Ishikawa (cell line): ENCODE data around the gene ST6GALNAC2.

Experiments used
- CEBPB ChIP-seq: IDR thresholded peaks from 2 replicates; pipeline ENCODE4 v1.6.1; 2012
- CREB1 ChIP-seq: IDR thresholded peaks from 2 replicates; pipeline ENCODE4 v1.6.1; 2012; ENCODE audit warnings: low read depth
- EGR1 ChIP-seq: IDR thresholded peaks from 2 replicates; pipeline ENCODE4 v1.6.1; 2012
- EP300 ChIP-seq: IDR thresholded peaks from 2 replicates; pipeline ENCODE4 v1.6.1; 2012; ENCODE audit warnings: borderline replicate concordance
- FOXM1 ChIP-seq: IDR thresholded peaks from 2 replicates; pipeline ENCODE4 v1.6.1; 2012; ENCODE audit warnings: low read depth, borderline replicate concordance
- NFIC ChIP-seq: IDR thresholded peaks from 2 replicates; pipeline ENCODE4 v1.6.1; 2012
- RAD21 ChIP-seq: IDR thresholded peaks from 2 replicates; pipeline ENCODE4 v1.6.1; 2012; ENCODE audit warnings: low read depth
- TAF1 ChIP-seq: IDR thresholded peaks from 2 replicates; pipeline ENCODE4 v1.6.1; 2012; ENCODE audit warnings: low read depth, mild to moderate bottlenecking
- TCF12 ChIP-seq: IDR thresholded peaks from 2 replicates; pipeline ENCODE4 v1.6.1; 2012; ENCODE audit warnings: low read depth
- TEAD4 ChIP-seq: IDR thresholded peaks from 2 replicates; pipeline ENCODE4 v1.6.1; 2012
- YY1 ChIP-seq: IDR thresholded peaks from 2 replicates; pipeline ENCODE4 v1.6.1; 2012; ENCODE audit warnings: low read depth
- ZBTB7A ChIP-seq: IDR thresholded peaks from 2 replicates; pipeline ENCODE4 v1.6.1; 2012; ENCODE audit warnings: low read depth
- TF ChIP-seq, protein P1 (sequence below): IDR thresholded peaks from 2 replicates; pipeline ENCODE4 v1.6.1; 2012
- TF ChIP-seq, protein P2 (sequence below): IDR thresholded peaks from 2 replicates; pipeline ENCODE4 v1.6.1; 2012
- TF ChIP-seq, protein P3 (sequence below): IDR thresholded peaks from 2 replicates; pipeline ENCODE4 v1.6.1; 2012; ENCODE audit warnings: low read depth, mild to moderate bottlenecking

ST6GALNAC2 gene

DNA sequence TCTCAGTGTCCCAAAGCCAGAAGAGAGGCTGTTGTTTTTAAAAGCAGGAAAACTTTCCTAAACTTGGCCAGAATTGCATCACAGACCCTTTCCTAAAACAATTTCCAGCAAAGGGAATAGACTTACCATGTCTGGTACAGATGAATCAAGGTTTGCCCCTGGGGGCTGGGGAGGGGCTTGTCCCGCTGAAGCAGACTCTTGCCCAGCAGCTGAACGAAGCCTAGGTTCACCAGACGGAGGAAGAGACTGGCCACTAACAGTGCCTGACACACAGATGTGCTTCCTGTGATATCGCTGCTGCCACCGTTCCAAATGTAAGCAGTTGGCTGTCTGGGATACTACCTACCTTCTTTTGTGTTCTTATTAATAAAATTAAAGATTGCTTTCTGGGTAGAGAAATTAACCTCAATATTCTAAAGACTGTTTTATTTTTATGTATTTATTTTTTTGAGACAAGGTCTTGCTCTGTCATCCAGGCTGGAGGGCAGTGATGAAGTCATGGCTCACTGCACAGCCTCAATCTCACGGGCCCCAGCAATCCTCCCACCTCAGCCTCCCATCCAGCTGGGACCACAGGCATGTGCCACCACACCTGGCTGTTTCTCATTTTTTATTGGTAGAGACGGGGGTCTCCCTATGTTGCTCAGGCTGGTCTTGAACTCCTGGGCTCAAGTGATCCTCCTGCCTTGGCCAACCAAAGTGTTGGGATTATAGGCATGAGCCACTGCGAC is 32.3 kb downstream of the ST6GALNAC2 start:
- TF ChIP-seq CEBPB (no peak), FOXM1 (no peak), CREB1 (no peak), YY1 (no peak), TEAD4 (no peak), EGR1 (no peak), ZBTB7A (no peak), TCF12 (no peak), TAF1 (no peak), RAD21 (no peak), NFIC (no peak)
- TF ChIP-seq, protein P1, sequence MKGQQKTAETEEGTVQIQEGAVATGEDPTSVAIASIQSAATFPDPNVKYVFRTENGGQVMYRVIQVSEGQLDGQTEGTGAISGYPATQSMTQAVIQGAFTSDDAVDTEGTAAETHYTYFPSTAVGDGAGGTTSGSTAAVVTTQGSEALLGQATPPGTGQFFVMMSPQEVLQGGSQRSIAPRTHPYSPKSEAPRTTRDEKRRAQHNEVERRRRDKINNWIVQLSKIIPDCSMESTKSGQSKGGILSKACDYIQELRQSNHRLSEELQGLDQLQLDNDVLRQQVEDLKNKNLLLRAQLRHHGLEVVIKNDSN, result no peak
- TF ChIP-seq, protein P2, sequence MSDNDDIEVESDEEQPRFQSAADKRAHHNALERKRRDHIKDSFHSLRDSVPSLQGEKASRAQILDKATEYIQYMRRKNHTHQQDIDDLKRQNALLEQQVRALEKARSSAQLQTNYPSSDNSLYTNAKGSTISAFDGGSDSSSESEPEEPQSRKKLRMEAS, result no peak
- TF ChIP-seq, protein P3, sequence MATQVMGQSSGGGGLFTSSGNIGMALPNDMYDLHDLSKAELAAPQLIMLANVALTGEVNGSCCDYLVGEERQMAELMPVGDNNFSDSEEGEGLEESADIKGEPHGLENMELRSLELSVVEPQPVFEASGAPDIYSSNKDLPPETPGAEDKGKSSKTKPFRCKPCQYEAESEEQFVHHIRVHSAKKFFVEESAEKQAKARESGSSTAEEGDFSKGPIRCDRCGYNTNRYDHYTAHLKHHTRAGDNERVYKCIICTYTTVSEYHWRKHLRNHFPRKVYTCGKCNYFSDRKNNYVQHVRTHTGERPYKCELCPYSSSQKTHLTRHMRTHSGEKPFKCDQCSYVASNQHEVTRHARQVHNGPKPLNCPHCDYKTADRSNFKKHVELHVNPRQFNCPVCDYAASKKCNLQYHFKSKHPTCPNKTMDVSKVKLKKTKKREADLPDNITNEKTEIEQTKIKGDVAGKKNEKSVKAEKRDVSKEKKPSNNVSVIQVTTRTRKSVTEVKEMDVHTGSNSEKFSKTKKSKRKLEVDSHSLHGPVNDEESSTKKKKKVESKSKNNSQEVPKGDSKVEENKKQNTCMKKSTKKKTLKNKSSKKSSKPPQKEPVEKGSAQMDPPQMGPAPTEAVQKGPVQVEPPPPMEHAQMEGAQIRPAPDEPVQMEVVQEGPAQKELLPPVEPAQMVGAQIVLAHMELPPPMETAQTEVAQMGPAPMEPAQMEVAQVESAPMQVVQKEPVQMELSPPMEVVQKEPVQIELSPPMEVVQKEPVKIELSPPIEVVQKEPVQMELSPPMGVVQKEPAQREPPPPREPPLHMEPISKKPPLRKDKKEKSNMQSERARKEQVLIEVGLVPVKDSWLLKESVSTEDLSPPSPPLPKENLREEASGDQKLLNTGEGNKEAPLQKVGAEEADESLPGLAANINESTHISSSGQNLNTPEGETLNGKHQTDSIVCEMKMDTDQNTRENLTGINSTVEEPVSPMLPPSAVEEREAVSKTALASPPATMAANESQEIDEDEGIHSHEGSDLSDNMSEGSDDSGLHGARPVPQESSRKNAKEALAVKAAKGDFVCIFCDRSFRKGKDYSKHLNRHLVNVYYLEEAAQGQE, result no peak

DNA sequence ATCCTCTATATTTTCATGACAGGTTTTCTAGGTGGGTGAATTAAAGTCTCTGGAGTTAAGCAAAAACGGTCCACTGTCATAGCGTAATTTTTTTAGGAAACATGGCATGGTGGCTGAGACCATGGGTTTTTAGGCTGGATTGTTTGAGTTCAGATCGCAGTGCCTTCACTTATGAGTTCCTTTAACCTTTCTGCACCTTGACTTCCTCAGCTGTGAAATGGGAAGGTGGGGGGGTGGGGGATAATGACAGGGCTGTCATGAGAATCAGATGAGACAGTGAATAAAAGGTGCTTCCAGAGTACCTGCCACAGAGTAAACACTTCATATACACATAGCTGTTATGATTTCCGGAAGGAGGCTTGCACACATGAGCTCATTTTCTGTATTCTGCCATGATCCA is 34.0 kb downstream of the ST6GALNAC2 start:
- no peak for TF ChIP-seq NFIC
- TF ChIP-seq FOXM1, result no peak
- no peak for TF ChIP-seq TAF1
- TF ChIP-seq, protein P1, result no peak
- TF ChIP-seq, protein P3, result no peak
- TF ChIP-seq TEAD4, result no peak
- TF ChIP-seq EGR1, result no peak
- no peak for TF ChIP-seq YY1
- no peak for TF ChIP-seq EP300
- no peak for TF ChIP-seq RAD21
- TF ChIP-seq TCF12, result no peak

DNA sequence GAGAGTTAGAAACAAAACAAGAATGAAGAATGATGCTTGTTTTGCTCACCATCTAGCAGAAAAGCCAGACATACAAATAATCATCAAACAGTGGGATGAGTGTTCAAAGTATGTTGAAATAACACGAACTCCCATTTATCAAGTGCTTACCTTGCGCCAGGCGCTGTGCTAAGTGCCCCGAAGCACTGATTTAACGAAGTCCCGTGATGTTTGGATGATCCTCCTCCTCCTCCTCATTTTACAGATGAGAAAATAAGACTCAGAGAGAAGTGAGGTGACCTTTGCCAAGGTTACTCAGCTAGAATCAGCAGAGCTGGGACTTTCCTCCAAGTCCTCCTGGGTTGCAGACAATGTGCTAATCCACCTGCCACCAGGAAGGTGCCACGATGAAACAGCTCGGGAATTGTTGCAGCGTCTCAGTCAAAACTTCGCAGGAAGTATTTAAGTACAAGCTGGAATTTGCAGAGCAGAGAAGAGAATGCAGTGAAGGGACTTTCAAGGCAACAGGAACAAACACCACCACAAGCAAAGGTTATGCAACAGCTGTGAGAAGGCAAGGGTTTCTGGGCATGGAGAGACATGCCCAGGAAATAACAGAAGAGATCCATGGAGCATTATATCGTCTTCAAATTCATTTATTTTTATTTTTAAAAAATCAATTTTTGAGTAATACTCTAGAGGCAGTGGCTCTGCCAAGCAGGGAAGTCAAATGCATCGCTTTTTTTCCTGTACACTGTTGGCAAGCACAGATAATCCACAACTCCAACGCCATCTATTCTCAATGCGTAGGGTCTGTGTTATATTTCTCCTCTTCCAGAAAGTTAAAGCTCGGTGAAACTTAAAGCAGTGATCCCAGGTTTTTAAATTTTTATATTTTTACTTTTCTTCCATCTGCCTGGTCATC is 34.7 kb downstream of the ST6GALNAC2 start:
- TF ChIP-seq CEBPB (peak; percentile 48; the same call in 1 of the 2 replicates), EP300 (no peak)

DNA sequence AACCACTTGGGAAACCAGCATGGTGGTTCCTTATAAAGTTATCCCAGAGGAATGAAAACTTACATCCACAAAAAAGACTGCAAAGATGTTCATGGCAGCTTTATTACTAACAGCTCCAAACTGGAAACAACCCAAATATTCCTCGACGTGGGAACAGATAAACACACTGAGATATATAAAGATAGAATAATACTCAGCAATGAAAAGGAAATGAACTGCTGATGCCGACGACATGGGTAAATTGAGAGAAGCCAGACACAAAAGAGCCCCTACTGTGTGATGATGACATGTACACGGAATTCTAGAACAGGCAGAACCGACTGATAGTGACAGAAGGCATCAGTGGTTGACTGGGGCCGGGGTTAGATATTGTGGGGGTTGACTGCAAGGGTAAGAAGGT is 36.1 kb downstream of the ST6GALNAC2 start:
- no peak for TF ChIP-seq TEAD4
- no peak for TF ChIP-seq TAF1
- TF ChIP-seq, protein P2, result no peak
- TF ChIP-seq FOXM1, result no peak
- TF ChIP-seq CREB1, result no peak
- TF ChIP-seq, protein P3, result no peak
- no peak for TF ChIP-seq RAD21
- no peak for TF ChIP-seq EGR1
- no peak for TF ChIP-seq NFIC
- TF ChIP-seq TCF12, result no peak
- no peak for TF ChIP-seq ZBTB7A
- TF ChIP-seq CEBPB, result no peak
- no peak for TF ChIP-seq YY1
- no peak for TF ChIP-seq EP300
- TF ChIP-seq, protein P1, result no peak
